K562 (cell line): ENCODE results near the gene PPP4C. TPM values are rescaled to one million over a fixed set of nuclear protein-coding genes. Genes with fewer than 3 reads are reported as not detected.
A peak's percentile ranks its signal among the peaks of the same experiment; 100 is the strongest.

Experiments
- ATAC-seq: fragments of 200-7000 bp; cut with Tn5 transposase; 3 replicates; pipeline ENCODE4 v1.9.1; 2020; ENCODE audit warnings: moderate library complexity
- BruUV-seq: library from RNA; stranded (reverse); fragments of 400-500 nt; replicated peaks from 2 replicates; lab custom pipeline; 2021; lab: Mats Ljungman, UMichigan
- CTCF ChIA-PET: fragments of 300-600 bp; formaldehyde crosslinking; extraction: SDS; loops from one replicate; lab custom pipeline; 2021; ENCODE audit warnings: low intra/inter-chr PET ratio; lab: Yijun Ruan, JAX
- POLR2A ChIA-PET: fragments of 300-600, 350-650 bp; sonication (Branson Sonifier 250); formaldehyde crosslinking; extraction: SDS; loops from one replicate; lab custom pipeline; 2021; ENCODE audit warnings: antibody characterized with exemption, inconsistent platforms; lab: Yijun Ruan, JAX
- DNase-seq, 4 experiments: peaks; one replicate each; pipeline versions ENCODE4 v3.0.0 to v3.0.0-alpha.2; 2011 to 2018; ENCODE audit warnings: low spot score in 3 of 4, mixed read lengths in 3 of 4; ENCODE audit errors: extremely low read depth in 1 of 4
- FAIRE-seq: peaks from 2 replicates; lab custom pipeline; 2011; peaks lifted over from hg19 to GRCh38; lab: Jason Lieb, UNC
- H2AFZ ChIP-seq: 2 replicates; pipeline ENCODE4 v1.6.0; 2011; ENCODE audit warnings: low read depth, low read length, control low read depth, inconsistent platforms
- H3K27ac ChIP-seq: fragments of 200-600 bp; 3 replicates; pipeline ENCODE4 v1.8.0; 2011; ENCODE audit warnings: low read depth, mild to moderate bottlenecking, control low read depth, inconsistent platforms, low read length, moderate library complexity, mixed read lengths; ENCODE audit errors: extremely low read depth
- H3K27me3 ChIP-seq, 2 experiments: fragments of 300-600 bp in 1 of 2; 2 replicates in 1 of 2; 3 replicates in 1 of 2; pipeline versions ENCODE4 v1.6.0 to v1.8.0; 2011; ENCODE audit warnings: inconsistent platforms in 2 of 2, low read length in 2 of 2, mild to moderate bottlenecking in 1 of 2, mixed read lengths in 1 of 2, moderate library complexity in 1 of 2; ENCODE audit not compliant: control insufficient read depth in 2 of 2, insufficient read depth in 2 of 2
- H3K36me3 ChIP-seq: fragments of 300-600 bp; 3 replicates; pipeline ENCODE4 v1.8.0; 2011; ENCODE audit warnings: mild to moderate bottlenecking, low read length, inconsistent platforms; ENCODE audit not compliant: control insufficient read depth, insufficient read depth
- H3K4me1 ChIP-seq, 2 experiments: fragments of 200-600 bp in 1 of 2; replicated peaks in 1 of 2; 2 replicates in 1 of 2; 3 replicates in 1 of 2; pipeline versions ENCODE4 v1.5.1 to v1.8.0; 2011; ENCODE audit warnings: inconsistent platforms in 2 of 2, low read length in 2 of 2, mild to moderate bottlenecking in 1 of 2, mixed read lengths in 1 of 2, moderate library complexity in 1 of 2; ENCODE audit not compliant: control insufficient read depth in 2 of 2, insufficient read depth in 2 of 2
- H3K4me2 ChIP-seq: 2 replicates; pipeline ENCODE4 v1.6.1; 2011; ENCODE audit warnings: low read length, control low read depth, inconsistent platforms, mixed read lengths; ENCODE audit not compliant: insufficient read depth
- H3K4me3 ChIP-seq: fragments of 200-600 bp; sonication (generic), shearing (Covaris generic); 2 replicates; pipeline ENCODE4 v1.5.1; 2016; ENCODE audit warnings: control low read depth, inconsistent platforms
- H3K79me2 ChIP-seq: fragments of 200-600 bp; 3 replicates; pipeline ENCODE4 v1.8.0; 2011; ENCODE audit warnings: low read length, inconsistent platforms; ENCODE audit not compliant: control insufficient read depth, insufficient read depth
- H3K9ac ChIP-seq, 2 experiments: 2 replicates each; pipeline versions ENCODE4 v1.6.0 to v1.6.1; 2011; ENCODE audit warnings: low read depth in 2 of 2, low read length in 2 of 2, control low read depth in 1 of 2, inconsistent platforms in 1 of 2, mild to moderate bottlenecking in 1 of 2, mixed read lengths in 1 of 2; ENCODE audit not compliant: insufficient read depth in 1 of 2
- H3K9me1 ChIP-seq: one replicate; pipeline ENCODE4 v1.6.0; 2011; ENCODE audit warnings: inconsistent platforms, mild to moderate bottlenecking, low read length, moderate library complexity; ENCODE audit not compliant: control insufficient read depth, insufficient read depth
- H3K9me3 ChIP-seq: replicated peaks from 2 replicates; pipeline ENCODE4 v1.5.1; 2011; ENCODE audit warnings: low read depth, low read length, inconsistent platforms; ENCODE audit not compliant: control insufficient read depth, insufficient read depth
- H4K20me1 ChIP-seq: replicated peaks from 2 replicates; pipeline ENCODE4 v1.6.1; 2011; ENCODE audit warnings: low read length, inconsistent platforms, mixed read lengths; ENCODE audit not compliant: control insufficient read depth, insufficient read depth
- PHB ChIP-seq: fragments of 250-450 bp; sonication (Bioruptor Pico); IDR thresholded peaks from 2 replicates; pipeline ENCODE4 v1.5.0; 2021
- RBFOX2 ChIP-seq: fragments of 200-400 bp; formaldehyde crosslinking; IDR thresholded peaks from 2 replicates; pipeline ENCODE4 v1.6.1; 2017; ENCODE audit warnings: low read depth, mild to moderate bottlenecking, low read length, moderate library complexity
- SIN3A ChIP-seq, 2 experiments: fragments of 150-350 bp in 1 of 2; IDR thresholded peaks; 2 replicates each; pipeline ENCODE4 v1.6.1; 2011 to 2016; ENCODE audit warnings: borderline replicate concordance in 2 of 2, low read depth in 2 of 2, low read length in 2 of 2, mild to moderate bottlenecking in 2 of 2, moderate library complexity in 2 of 2; ENCODE audit not compliant: control insufficient read depth in 1 of 2
- WGBS: fragments of 100-300 bp; shearing (Covaris generic); methylation state at CpG from one replicate; pipeline ENCODE4 v1.1.6; 2016; ENCODE audit warnings: low coverage, mixed read lengths; ENCODE audit not compliant: insufficient coverage; ENCODE audit errors: missing lambda C conversion rate; 5-methylcytosine and 5-hydroxymethylcytosine counted together
- in situ Hi-C: fragments of 300-500 bp; cut with MboI; formaldehyde crosslinking; loops from 4 replicates; pipeline ENCODE4 v1.15.0; 2018; ENCODE audit warnings: inconsistent platforms, mixed read lengths
- intact Hi-C: fragments of 100-400 bp; cut with micrococcal nuclease; formaldehyde crosslinking; loops from 2 replicates; pipeline ENCODE4 v1.14.2; 2022
- polyA plus RNA-seq, 8 experiments: library from polyadenylated mRNA; depleted of rRNA in 4 of 8; stranded (reverse) in 5 of 8; unstranded in 3 of 8; fragments of >200 nt; fragmentation: Nextera tagmentation in 2 of 8; fragmentation: Illumina TruSeq in 1 of 8; extraction: Ambion mirVana in 2 of 8; extraction: Trizol in 1 of 8; gene quantifications; 2 replicates each; pipeline versions ENCODE4 v1.2.1 to v1.2.3, GENCODE V29; 2011 to 2014; ENCODE audit warnings: inconsistent platforms in 1 of 8, missing spikeins in 1 of 8
- total RNA-seq, 7 experiments: library from RNA; depleted of rRNA in 6 of 7; stranded (reverse); fragments of >200 nt in 6 of 7; fragmentation: Illumina TruSeq in 2 of 7; extraction: Trizol in 2 of 7; gene quantifications; 2 replicates each; pipeline versions ENCODE4 v1.2.1 to v1.2.3, GENCODE V29; 2011 to 2021; ENCODE audit warnings: low replicate concordance in 1 of 7
- TF ChIP-seq, protein P1 (sequence below): sonication (generic); formaldehyde crosslinking; IDR thresholded peaks from 2 replicates; pipeline ENCODE4 v1.9.0; 2022; ENCODE audit warnings: mild to moderate bottlenecking, missing genetic modification reagents

PPP4C gene
- total and polyA plus RNA-seq, 9 of the 15 experiments (the other 6 are each of a cell fraction or from before 2014, with no cell fraction given): 3.5 to 183 (median 131) TPM

DNA sequence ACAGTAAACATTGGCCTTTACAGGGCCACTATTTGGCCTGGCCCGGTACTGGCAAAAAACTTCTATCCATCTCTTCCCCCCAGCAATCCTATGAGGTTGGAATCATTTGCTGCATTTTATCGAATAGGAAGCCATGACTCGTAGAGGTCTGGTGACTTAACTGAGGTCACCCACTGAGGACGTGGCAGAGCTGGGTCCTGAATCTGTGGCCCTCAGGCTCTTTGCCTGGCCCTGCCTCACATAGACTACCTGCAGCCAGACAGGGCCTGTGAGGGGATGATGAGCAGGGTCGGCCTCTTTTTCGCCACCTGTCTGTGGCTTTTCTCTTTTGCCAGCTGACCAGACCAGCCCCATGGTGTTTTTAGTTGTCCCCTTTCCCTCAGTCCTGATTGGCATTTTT, 1.9 kb downstream of the PPP4C start:
- FAIRE-seq (no peak), DNase-seq (no peak), ATAC-seq (no peak)
- Histone ChIP-seq H3K9me1 (no peaks in the 10 kb centered on the region), H3K9me3 (no peaks in the 10 kb centered on the region), H3K27me3 (no peaks in the 10 kb centered on the region), H3K36me3 (peaks cover 55% of the 10 kb centered on the region), H4K20me1 (peaks cover 4% of the 10 kb centered on the region; the same call in 1 of the 2 replicates), H3K4me2 (peak overlapping the region; percentile 98; the same call in 1 of the 2 replicates), H2AFZ (no peak overlapping the region), H3K4me3 (no peak overlapping the region; the same call in 1 of the 2 replicates), H3K79me2 (peaks cover 50% of the 10 kb centered on the region), H3K9ac (peak overlapping the region; percentile 71 to 95), H3K4me1 (peaks cover 13 to 24% of the 10 kb centered on the region in 2 experiments), H3K27ac (no peak overlapping the region; the same call in 2 of the 3 replicates)
- 82% methylated on average over 6 of the region's 6 CpGs for WGBS
- CTCF ChIA-PET: no interaction called here
- in situ Hi-C loops (no loop called here), intact Hi-C loops (no loop called here)
- TF ChIP-seq RBFOX2 (peak; percentile 34; the same call in 1 of the 2 replicates), SIN3A (IDR thresholded peaks at IDR 0.05; ENCODE audit: borderline replicate concordance in 2 of 2, control insufficient read depth in 1 of 2, low read depth in 2 of 2, low read length in 2 of 2) (no peak)
- TF ChIP-seq, protein P1, sequence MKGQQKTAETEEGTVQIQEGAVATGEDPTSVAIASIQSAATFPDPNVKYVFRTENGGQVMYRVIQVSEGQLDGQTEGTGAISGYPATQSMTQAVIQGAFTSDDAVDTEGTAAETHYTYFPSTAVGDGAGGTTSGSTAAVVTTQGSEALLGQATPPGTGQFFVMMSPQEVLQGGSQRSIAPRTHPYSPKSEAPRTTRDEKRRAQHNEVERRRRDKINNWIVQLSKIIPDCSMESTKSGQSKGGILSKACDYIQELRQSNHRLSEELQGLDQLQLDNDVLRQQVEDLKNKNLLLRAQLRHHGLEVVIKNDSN (CRISPR knock-in tag): no peak
- POLR2A ChIA-PET: interaction anchor here (1.0 to 7.5 kb wide), 4 partner anchors 10 to 18 kb away, joined by 3 to 59 read pairs (median 4); partner anchors contain the start of genes TBX6 and YPEL3
- BruUV-seq: no TSS peak

- 89% methylated on average over 6 of the region's 7 CpGs for WGBS
- BruUV-seq: no TSS peak
- Histone ChIP-seq H3K36me3 (peaks cover 66% of the 10 kb centered on the region), H4K20me1 (peaks cover 4% of the 10 kb centered on the region; the same call in 1 of the 2 replicates), H3K4me3 (no peak overlapping the region), H3K9me1 (no peaks in the 10 kb centered on the region), H3K79me2 (peaks cover 50% of the 10 kb centered on the region), H3K27ac (no peak overlapping the region), H3K27me3 (no peaks in the 10 kb centered on the region), H2AFZ (no peak overlapping the region), H3K4me2 (no peak overlapping the region; the same call in 1 of the 2 replicates), H3K9me3 (no peaks in the 10 kb centered on the region), H3K4me1 (peaks cover 13 to 26% of the 10 kb centered on the region in 2 experiments), H3K9ac (peak overlapping the region in 1 of 2 experiments; percentile 69; a peak in 2 of 4 replicates)
- ATAC-seq (no peak), FAIRE-seq (no peak), DNase-seq (no peak)
- in situ Hi-C loops (no loop called here), intact Hi-C loops (no loop called here)
- ChIA-PET CTCF (no interaction called here), POLR2A (interaction anchor here (0.7 to 7.5 kb wide), 4 partner anchors 12 to 17 kb away, joined by 3 to 59 read pairs (median 3); partner anchors contain the start of genes ALDOA, TBX6 and YPEL3)
- TF ChIP-seq PHB (CRISPR knock-in tag) (no peak), RBFOX2 (0 out of 2 replicates have a peak, but pooled peaks have one; percentile 25)
Observed at GRCh38 chr16:30078744-30079143, 3.0 kb downstream of the PPP4C start.
